Measurements from ENCODE around the gene HS2ST1.

DNA sequence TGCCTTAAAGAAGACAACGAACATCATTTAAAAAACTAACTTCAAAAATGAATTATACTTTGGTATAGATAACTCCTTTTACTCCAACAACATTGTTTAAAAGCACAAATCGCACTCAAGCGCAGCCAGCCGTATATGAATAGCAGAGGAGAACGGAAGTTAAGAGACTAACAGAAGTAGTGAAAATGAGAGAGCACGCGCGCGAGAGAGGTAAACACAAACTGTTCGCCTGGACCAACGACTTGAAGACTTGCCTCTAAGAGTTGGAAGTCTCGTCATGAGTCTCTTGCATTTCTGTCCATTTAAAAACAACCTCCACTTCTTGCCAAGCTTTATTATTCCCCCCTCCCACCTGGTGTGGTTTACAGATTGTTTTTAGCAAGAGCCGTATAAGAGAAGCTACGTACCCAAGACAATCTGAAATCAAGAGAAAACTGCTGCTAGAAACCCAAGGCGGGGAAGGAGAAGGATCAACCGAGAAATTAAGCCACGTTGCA is 988 bp upstream of the HS2ST1 start:
- TF ChIP-seq, protein P1, sequence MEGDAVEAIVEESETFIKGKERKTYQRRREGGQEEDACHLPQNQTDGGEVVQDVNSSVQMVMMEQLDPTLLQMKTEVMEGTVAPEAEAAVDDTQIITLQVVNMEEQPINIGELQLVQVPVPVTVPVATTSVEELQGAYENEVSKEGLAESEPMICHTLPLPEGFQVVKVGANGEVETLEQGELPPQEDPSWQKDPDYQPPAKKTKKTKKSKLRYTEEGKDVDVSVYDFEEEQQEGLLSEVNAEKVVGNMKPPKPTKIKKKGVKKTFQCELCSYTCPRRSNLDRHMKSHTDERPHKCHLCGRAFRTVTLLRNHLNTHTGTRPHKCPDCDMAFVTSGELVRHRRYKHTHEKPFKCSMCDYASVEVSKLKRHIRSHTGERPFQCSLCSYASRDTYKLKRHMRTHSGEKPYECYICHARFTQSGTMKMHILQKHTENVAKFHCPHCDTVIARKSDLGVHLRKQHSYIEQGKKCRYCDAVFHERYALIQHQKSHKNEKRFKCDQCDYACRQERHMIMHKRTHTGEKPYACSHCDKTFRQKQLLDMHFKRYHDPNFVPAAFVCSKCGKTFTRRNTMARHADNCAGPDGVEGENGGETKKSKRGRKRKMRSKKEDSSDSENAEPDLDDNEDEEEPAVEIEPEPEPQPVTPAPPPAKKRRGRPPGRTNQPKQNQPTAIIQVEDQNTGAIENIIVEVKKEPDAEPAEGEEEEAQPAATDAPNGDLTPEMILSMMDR (IDR thresholded peaks at IDR 0.05) = no peak
- TF ChIP-seq, protein P2, sequence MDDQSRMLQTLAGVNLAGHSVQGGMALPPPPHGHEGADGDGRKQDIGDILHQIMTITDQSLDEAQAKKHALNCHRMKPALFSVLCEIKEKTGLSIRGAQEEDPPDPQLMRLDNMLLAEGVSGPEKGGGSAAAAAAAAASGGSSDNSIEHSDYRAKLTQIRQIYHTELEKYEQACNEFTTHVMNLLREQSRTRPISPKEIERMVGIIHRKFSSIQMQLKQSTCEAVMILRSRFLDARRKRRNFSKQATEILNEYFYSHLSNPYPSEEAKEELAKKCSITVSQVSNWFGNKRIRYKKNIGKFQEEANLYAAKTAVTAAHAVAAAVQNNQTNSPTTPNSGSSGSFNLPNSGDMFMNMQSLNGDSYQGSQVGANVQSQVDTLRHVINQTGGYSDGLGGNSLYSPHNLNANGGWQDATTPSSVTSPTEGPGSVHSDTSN (IDR thresholded peaks at IDR 0.05) = no peak
- no peak for TF ChIP-seq EP300 (IDR thresholded peaks at IDR 0.05)
- TF ChIP-seq RARB (CRISPR knock-in tag; IDR thresholded peaks at IDR 0.05) = no peak
- TF ChIP-seq SMC3 (IDR thresholded peaks at IDR 0.05) = no peak
- no peak for TF ChIP-seq ZC3H11A (IDR thresholded peaks at IDR 0.05)
- TF ChIP-seq, protein P3, sequence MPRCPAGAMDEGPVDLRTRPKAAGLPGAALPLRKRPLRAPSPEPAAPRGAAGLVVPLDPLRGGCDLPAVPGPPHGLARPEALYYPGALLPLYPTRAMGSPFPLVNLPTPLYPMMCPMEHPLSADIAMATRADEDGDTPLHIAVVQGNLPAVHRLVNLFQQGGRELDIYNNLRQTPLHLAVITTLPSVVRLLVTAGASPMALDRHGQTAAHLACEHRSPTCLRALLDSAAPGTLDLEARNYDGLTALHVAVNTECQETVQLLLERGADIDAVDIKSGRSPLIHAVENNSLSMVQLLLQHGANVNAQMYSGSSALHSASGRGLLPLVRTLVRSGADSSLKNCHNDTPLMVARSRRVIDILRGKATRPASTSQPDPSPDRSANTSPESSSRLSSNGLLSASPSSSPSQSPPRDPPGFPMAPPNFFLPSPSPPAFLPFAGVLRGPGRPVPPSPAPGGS (IDR thresholded peaks at IDR 0.05) = no peak
- TF ChIP-seq, protein P4, sequence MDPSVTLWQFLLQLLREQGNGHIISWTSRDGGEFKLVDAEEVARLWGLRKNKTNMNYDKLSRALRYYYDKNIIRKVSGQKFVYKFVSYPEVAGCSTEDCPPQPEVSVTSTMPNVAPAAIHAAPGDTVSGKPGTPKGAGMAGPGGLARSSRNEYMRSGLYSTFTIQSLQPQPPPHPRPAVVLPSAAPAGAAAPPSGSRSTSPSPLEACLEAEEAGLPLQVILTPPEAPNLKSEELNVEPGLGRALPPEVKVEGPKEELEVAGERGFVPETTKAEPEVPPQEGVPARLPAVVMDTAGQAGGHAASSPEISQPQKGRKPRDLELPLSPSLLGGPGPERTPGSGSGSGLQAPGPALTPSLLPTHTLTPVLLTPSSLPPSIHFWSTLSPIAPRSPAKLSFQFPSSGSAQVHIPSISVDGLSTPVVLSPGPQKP (IDR thresholded peaks at IDR 0.05; ENCODE audit: low read depth, low read length) = no peak
- no peak for TF ChIP-seq POLR2A (IDR thresholded peaks at IDR 0.05; ENCODE audit: low read length)
- TF ChIP-seq, protein P5, sequence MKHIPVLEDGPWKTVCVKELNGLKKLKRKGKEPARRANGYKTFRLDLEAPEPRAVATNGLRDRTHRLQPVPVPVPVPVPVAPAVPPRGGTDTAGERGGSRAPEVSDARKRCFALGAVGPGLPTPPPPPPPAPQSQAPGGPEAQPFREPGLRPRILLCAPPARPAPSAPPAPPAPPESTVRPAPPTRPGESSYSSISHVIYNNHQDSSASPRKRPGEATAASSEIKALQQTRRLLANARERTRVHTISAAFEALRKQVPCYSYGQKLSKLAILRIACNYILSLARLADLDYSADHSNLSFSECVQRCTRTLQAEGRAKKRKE (CRISPR knock-in tag; IDR thresholded peaks at IDR 0.05; ENCODE audit: low read depth) = no peak
- TF ChIP-seq KDM5A (IDR thresholded peaks at IDR 0.05) = peak; percentile 64; the same call in 1 of the 2 replicates
- no peak for TF ChIP-seq ESRRA (IDR thresholded peaks at IDR 0.05; ENCODE audit: borderline replicate concordance, low read length)
